ENCODE results near the gene LHPP. TPM values are rescaled to one million over a fixed set of nuclear protein-coding genes. Genes with fewer than 3 reads are reported as not detected.
A peak's percentile ranks its signal among the peaks of the same experiment; 100 is the strongest.

LHPP gene
- total RNA-seq, 1 donor from 2014 or later, result 24.5 TPM

DNA sequence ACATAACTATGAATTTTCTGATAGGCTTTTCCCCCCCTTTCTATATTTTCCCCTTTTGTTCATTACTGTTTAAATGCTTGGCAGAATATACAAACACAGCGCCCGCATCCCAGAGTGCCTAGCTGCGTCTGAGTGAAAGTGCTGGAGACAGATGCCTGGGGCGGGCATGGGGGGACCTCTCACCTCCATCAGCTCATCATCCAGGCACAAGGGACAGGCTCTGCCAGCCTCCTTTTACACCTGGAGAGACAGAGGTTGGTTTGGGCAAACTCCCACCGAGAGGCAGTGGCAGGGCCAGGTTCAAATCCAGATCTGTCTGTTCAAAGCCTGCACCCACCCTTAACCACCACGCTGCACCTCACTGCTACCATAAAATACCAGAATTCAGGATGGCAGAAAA is 178.0 kb downstream of the LHPP start:
- TF ChIP-seq, protein P1, sequence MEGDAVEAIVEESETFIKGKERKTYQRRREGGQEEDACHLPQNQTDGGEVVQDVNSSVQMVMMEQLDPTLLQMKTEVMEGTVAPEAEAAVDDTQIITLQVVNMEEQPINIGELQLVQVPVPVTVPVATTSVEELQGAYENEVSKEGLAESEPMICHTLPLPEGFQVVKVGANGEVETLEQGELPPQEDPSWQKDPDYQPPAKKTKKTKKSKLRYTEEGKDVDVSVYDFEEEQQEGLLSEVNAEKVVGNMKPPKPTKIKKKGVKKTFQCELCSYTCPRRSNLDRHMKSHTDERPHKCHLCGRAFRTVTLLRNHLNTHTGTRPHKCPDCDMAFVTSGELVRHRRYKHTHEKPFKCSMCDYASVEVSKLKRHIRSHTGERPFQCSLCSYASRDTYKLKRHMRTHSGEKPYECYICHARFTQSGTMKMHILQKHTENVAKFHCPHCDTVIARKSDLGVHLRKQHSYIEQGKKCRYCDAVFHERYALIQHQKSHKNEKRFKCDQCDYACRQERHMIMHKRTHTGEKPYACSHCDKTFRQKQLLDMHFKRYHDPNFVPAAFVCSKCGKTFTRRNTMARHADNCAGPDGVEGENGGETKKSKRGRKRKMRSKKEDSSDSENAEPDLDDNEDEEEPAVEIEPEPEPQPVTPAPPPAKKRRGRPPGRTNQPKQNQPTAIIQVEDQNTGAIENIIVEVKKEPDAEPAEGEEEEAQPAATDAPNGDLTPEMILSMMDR (IDR thresholded peaks at IDR 0.05), result no peak
- TF ChIP-seq EZH2phosphoT487 (IDR thresholded peaks at IDR 0.05) (no peak), EZH2 (IDR thresholded peaks at IDR 0.05) (no peak)
- Mint-ChIP-seq H3K36me3 (peaks cover 10% of the 10 kb centered on the region), H3K4me3 (no peak overlapping the region), H3K4me1 (peaks cover 37% of the 10 kb centered on the region), H3K27me3 (ENCODE audit: insufficient read depth, low read depth) (peaks cover 2% of the 10 kb centered on the region), H3K27ac (no peak overlapping the region), H3K9me3 (no peaks in the 10 kb centered on the region)
- peaks cover 48% of the 10 kb centered on the region for H3K4me1 ChIP-seq
- no peak overlapping the region for H3K4me3 ChIP-seq
- H3K9ac ChIP-seq, result no peak overlapping the region
- H3K27ac ChIP-seq, result no peak overlapping the region
- H3K9me3 ChIP-seq (ENCODE audit: low read depth), result no peaks in the 10 kb centered on the region
- peaks cover 39% of the 10 kb centered on the region for H3K79me2 ChIP-seq (ENCODE audit: low read depth)
- DNase-seq (ENCODE audit: low spot score), result no peak
- H3K27me3 ChIP-seq, result no peaks in the 10 kb centered on the region
- H3K36me3 ChIP-seq, result no peaks in the 10 kb centered on the region
- peaks cover 10% of the 10 kb centered on the region for H4K20me1 ChIP-seq (ENCODE audit: low read depth)
- H2AFZ ChIP-seq (replicated peaks), result no peak overlapping the region
- H3F3A ChIP-seq (ENCODE audit: low read depth), result peaks cover 31% of the 10 kb centered on the region
- H3K4me2 ChIP-seq, result no peak overlapping the region

DNA sequence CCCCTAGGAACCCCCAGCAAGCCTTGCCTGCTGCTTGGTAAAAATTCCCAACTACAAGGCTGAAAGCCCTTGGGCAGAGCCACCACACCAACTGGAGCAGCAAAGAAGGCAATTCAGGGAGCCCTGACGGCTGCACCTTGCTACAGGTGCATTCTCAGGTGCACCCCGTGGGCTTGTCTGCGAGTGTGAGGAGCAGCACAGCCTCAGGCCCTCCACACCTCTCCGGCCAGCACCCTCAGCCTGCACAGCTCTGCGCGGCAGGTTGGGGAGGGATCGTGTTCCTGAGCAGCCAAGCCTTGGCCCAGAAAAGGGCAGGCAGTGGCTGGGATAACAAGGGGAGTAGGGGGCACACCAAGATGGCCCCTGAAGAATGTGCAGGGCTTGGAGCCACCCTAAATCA is 178.4 kb downstream of the LHPP start:
- no peak overlapping the region for H3K27ac Mint-ChIP-seq

DNA sequence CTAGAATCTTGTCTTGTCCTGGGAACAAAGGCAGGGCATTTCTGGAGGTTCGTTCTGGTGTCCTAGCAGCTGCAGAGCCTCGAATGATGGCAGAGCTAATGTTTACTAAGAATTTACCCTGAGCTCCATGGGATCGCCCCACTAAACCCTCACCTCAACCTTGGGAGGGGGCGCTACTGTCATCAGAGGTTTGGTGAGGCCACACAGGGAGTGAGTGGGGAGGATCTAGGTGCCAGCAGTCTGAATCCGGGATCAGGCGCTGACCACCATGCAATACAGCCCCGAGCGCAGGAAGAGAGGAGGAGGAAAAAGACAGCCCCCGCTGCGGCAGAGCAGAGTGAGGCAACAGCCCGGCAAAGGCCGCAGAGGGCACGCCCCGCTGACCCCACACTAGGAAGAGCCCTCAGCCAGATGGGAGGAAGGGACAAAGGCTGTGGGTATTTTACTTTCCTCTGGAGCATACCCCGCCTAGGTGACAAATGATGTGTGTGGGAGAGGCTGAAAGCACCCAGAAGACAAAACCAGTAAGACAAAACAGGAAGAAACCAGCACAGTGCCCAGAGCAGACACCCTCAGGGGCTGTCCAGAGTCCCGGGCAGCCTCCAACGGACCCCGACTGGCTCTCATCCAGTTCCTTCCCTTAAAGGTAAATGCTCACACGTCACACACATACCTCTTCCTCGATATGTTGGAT is 179.1 kb downstream of the LHPP start:
- Mint-ChIP-seq H3K4me3 (no peak overlapping the region), H3K27ac (peak overlapping the region; percentile 94), H3K4me1 (peaks cover 38% of the 10 kb centered on the region), H3K9me3 (no peaks in the 10 kb centered on the region), H3K27me3 (ENCODE audit: insufficient read depth, low read depth) (peaks cover 2% of the 10 kb centered on the region), H3K36me3 (peaks cover 4% of the 10 kb centered on the region)
- Histone ChIP-seq H3K9me3 (ENCODE audit: low read depth) (no peaks in the 10 kb centered on the region), H3K79me2 (ENCODE audit: low read depth) (peaks cover 38% of the 10 kb centered on the region), H3K27me3 (no peaks in the 10 kb centered on the region), H3K4me2 (peak overlapping the region; percentile 73), H2AFZ (replicated peaks) (no peak overlapping the region), H3F3A (ENCODE audit: low read depth) (peaks cover 36% of the 10 kb centered on the region), H3K4me3 (no peak overlapping the region), H3K9ac (no peak overlapping the region), H3K4me1 (peaks cover 59% of the 10 kb centered on the region), H3K27ac (peak overlapping the region; percentile 97), H3K36me3 (no peaks in the 10 kb centered on the region), H4K20me1 (ENCODE audit: low read depth) (peaks cover 13% of the 10 kb centered on the region)
- DNase-seq (ENCODE audit: low spot score), result peak; percentile 67
- TF ChIP-seq EZH2phosphoT487 (IDR thresholded peaks at IDR 0.05) (no peak), EZH2 (IDR thresholded peaks at IDR 0.05) (no peak)
- TF ChIP-seq, protein P1 (IDR thresholded peaks at IDR 0.05), result no peak

More for the DNA sequence above, 178.4 kb downstream of the LHPP start:
- H3K79me2 ChIP-seq (ENCODE audit: low read depth), result peaks cover 38% of the 10 kb centered on the region
- H3K27me3 ChIP-seq, result no peaks in the 10 kb centered on the region
- H2AFZ ChIP-seq (replicated peaks), result no peak overlapping the region
- peaks cover 13% of the 10 kb centered on the region for H4K20me1 ChIP-seq (ENCODE audit: low read depth)
- no peak for DNase-seq (ENCODE audit: low spot score)
- no peaks in the 10 kb centered on the region for H3K9me3 ChIP-seq (ENCODE audit: low read depth)
- no peak for TF ChIP-seq EZH2 (IDR thresholded peaks at IDR 0.05)
- TF ChIP-seq, protein P1 (IDR thresholded peaks at IDR 0.05), result no peak
- no peak for TF ChIP-seq EZH2phosphoT487 (IDR thresholded peaks at IDR 0.05)
- peaks cover 52% of the 10 kb centered on the region for H3K4me1 ChIP-seq
- H3K4me2 ChIP-seq, result peak overlapping the region; percentile 1
- H3K4me3 ChIP-seq, result no peak overlapping the region
- Mint-ChIP-seq H3K27me3 (ENCODE audit: insufficient read depth, low read depth) (peaks cover 2% of the 10 kb centered on the region), H3K4me1 (peaks cover 38% of the 10 kb centered on the region), H3K36me3 (peaks cover 8% of the 10 kb centered on the region), H3K4me3 (no peak overlapping the region), H3K9me3 (no peaks in the 10 kb centered on the region)
- H3F3A ChIP-seq (ENCODE audit: low read depth), result peaks cover 35% of the 10 kb centered on the region
- no peak overlapping the region for H3K27ac ChIP-seq
- H3K9ac ChIP-seq, result no peak overlapping the region
- no peaks in the 10 kb centered on the region for H3K36me3 ChIP-seq

All from neural progenitor cell (in vitro differentiated cells).